OCI-LY3 (cell line): ENCODE measurements around the gene BRSK2.

ENCODE experiments used
- H2AFZ ChIP-seq: fragments of 200-600, 300-600 bp; shearing (Covaris generic); 2 replicates; pipeline ENCODE4 v1.6.0; 2014; ENCODE audit warnings: antibody characterized with exemption, low read depth, low read length
- H3K27ac ChIP-seq: fragments of 200-600, 300-600 bp; sonication (generic); 2 replicates; pipeline ENCODE4 v1.5.1; 2014; ENCODE audit warnings: mild to moderate bottlenecking, low read length, moderate library complexity, mixed read lengths
- H3K27me3 ChIP-seq: fragments of 200-600, 300-600 bp; sonication (generic); 2 replicates; pipeline ENCODE4 v1.6.1; 2014; ENCODE audit warnings: low read depth, low read length, mixed read lengths
- H3K36me3 ChIP-seq: fragments of 200-600, 300-600 bp; sonication (generic); replicated peaks from 2 replicates; pipeline ENCODE3; 2014; ENCODE audit warnings: low read depth, low read length, mixed read lengths
- H3K4me1 ChIP-seq: fragments of 300-600, 200-600 bp; sonication (generic); 2 replicates; pipeline ENCODE4 v1.6.1; 2014; ENCODE audit warnings: low read length, mixed read lengths
- H3K4me2 ChIP-seq: fragments of 200-600, 300-600 bp; sonication (generic); 2 replicates; pipeline ENCODE4 v1.6.1; 2014; ENCODE audit warnings: low read length, mixed read lengths
- H3K4me3 ChIP-seq: fragments of 300-600, 200-600 bp; sonication (generic); 2 replicates; pipeline ENCODE4 v1.5.1; 2014; ENCODE audit warnings: antibody characterized with exemption, mild to moderate bottlenecking, low read length, moderate library complexity
- H3K79me2 ChIP-seq: fragments of 300-600, 200-600 bp; shearing (Covaris generic); 2 replicates; pipeline ENCODE4 v1.6.1; 2014; ENCODE audit warnings: mild to moderate bottlenecking, low read length, mixed read lengths
- H3K9ac ChIP-seq: fragments of 300-600, 200-600 bp; shearing (Covaris generic); 2 replicates; pipeline ENCODE4 v1.6.0; 2014; ENCODE audit warnings: mild to moderate bottlenecking, low read length, moderate library complexity
- H3K9me3 ChIP-seq: fragments of 200-600, 300-600 bp; shearing (Covaris generic); 2 replicates; pipeline ENCODE4 v1.6.1; 2014; ENCODE audit warnings: low read length, mixed read lengths; ENCODE audit not compliant: insufficient read depth
- H4K20me1 ChIP-seq: fragments of 200-600, 300-600 bp; sonication (generic); 2 replicates; pipeline ENCODE4 v1.6.1; 2016; ENCODE audit warnings: low read length, mixed read lengths; ENCODE audit not compliant: insufficient read depth
- CTCF ChIP-seq: fragments of 200-600, 300-600 bp; sonication (generic); IDR thresholded peaks from 2 replicates; pipeline ENCODE4 v1.5.1; 2014; ENCODE audit warnings: antibody characterized with exemption, low read length, low read depth
- EZH2phosphoT487 ChIP-seq: fragments of 200-600 bp; shearing (Covaris generic); IDR thresholded peaks from 2 replicates; pipeline ENCODE4 v1.6.1; 2018; ENCODE audit warnings: antibody characterized with exemption, mixed run types, low read depth

BRSK2 gene

GRCh38 chr11:1360835-1361357 is 28.8 kb upstream of the BRSK2 start:
- Histone ChIP-seq H3K36me3 (no peaks in the 10 kb centered on the region), H3K79me2 (no peaks in the 10 kb centered on the region), H3K9ac (no peak overlapping the region), H3K4me3 (no peak overlapping the region), H2AFZ (no peak overlapping the region), H3K27me3 (no peaks in the 10 kb centered on the region), H3K4me1 (no peaks in the 10 kb centered on the region), H4K20me1 (no peaks in the 10 kb centered on the region), H3K9me3 (no peaks in the 10 kb centered on the region), H3K27ac (no peak overlapping the region), H3K4me2 (no peak overlapping the region)
- TF ChIP-seq EZH2phosphoT487 (no peak), CTCF (no peak)

GRCh38 chr11:1361882-1362281 is 27.9 kb upstream of the BRSK2 start:
- Histone ChIP-seq H3K9me3 (no peaks in the 10 kb centered on the region), H2AFZ (no peak overlapping the region), H3K9ac (no peak overlapping the region), H3K36me3 (no peaks in the 10 kb centered on the region), H3K79me2 (no peaks in the 10 kb centered on the region), H3K4me3 (no peak overlapping the region), H3K27me3 (no peaks in the 10 kb centered on the region), H3K4me1 (no peaks in the 10 kb centered on the region), H3K4me2 (no peak overlapping the region), H3K27ac (no peak overlapping the region), H4K20me1 (no peaks in the 10 kb centered on the region)
- TF ChIP-seq EZH2phosphoT487 = no peak
- no peak for TF ChIP-seq CTCF

GRCh38 chr11:1367721-1368120 is 22.0 kb upstream of the BRSK2 start:
- Histone ChIP-seq H3K79me2 (no peaks in the 10 kb centered on the region), H3K27me3 (no peaks in the 10 kb centered on the region), H3K4me3 (no peak overlapping the region), H3K4me1 (no peaks in the 10 kb centered on the region), H3K4me2 (no peak overlapping the region), H3K9me3 (no peaks in the 10 kb centered on the region), H3K9ac (no peak overlapping the region), H2AFZ (no peak overlapping the region), H3K27ac (no peak overlapping the region), H4K20me1 (no peaks in the 10 kb centered on the region), H3K36me3 (no peaks in the 10 kb centered on the region)
- TF ChIP-seq EZH2phosphoT487 (no peak), CTCF (no peak)

GRCh38 chr11:1368216-1368615 is 21.5 kb upstream of the BRSK2 start:
- Histone ChIP-seq H3K4me2 (no peak overlapping the region), H3K36me3 (no peaks in the 10 kb centered on the region), H3K4me1 (no peaks in the 10 kb centered on the region), H3K27me3 (no peaks in the 10 kb centered on the region), H3K9me3 (no peaks in the 10 kb centered on the region), H4K20me1 (no peaks in the 10 kb centered on the region), H3K27ac (no peak overlapping the region), H2AFZ (no peak overlapping the region), H3K9ac (no peak overlapping the region), H3K79me2 (no peaks in the 10 kb centered on the region), H3K4me3 (no peak overlapping the region)
- TF ChIP-seq EZH2phosphoT487 (no peak), CTCF (no peak)
